ACC112 (cell line): ENCODE measurements around the gene MRPL19.

Source experiments
- H2AFZ ChIP-seq: fragments of 200-600 bp; sonication (generic); one replicate; pipeline ENCODE4 v1.6.0; 2017; ENCODE audit warnings: antibody characterized with exemption, low read length; ENCODE audit not compliant: unreplicated experiment
- H3K27ac ChIP-seq: fragments of 200-600 bp; sonication (generic); 2 replicates; pipeline ENCODE4 v1.5.1; 2014; ENCODE audit warnings: low read depth, mild to moderate bottlenecking, antibody characterized with exemption, low read length, moderate library complexity
- H3K27me3 ChIP-seq: fragments of 200-600 bp; sonication (generic); 2 replicates; pipeline ENCODE4 v1.6.1; 2014; ENCODE audit warnings: mild to moderate bottlenecking, antibody characterized with exemption, low read length, moderate library complexity, mixed read lengths; ENCODE audit not compliant: insufficient read depth
- H3K36me3 ChIP-seq: fragments of 200-600 bp; sonication (generic); 2 replicates; pipeline ENCODE4 v1.6.1; 2016; ENCODE audit warnings: mild to moderate bottlenecking, antibody characterized with exemption, low read length, moderate library complexity, mixed read lengths; ENCODE audit not compliant: insufficient read depth
- H3K4me1 ChIP-seq: fragments of 200-600 bp; sonication (generic); one replicate; pipeline ENCODE4 v1.6.1; 2016; ENCODE audit warnings: low read length, mixed read lengths; ENCODE audit not compliant: insufficient read depth, unreplicated experiment, control insufficient read depth
- H3K4me3 ChIP-seq: fragments of 200-600 bp; sonication (generic); 2 replicates; pipeline ENCODE4 v1.5.1; 2014; ENCODE audit warnings: mild to moderate bottlenecking, low read depth, low read length
- H3K79me2 ChIP-seq: fragments of 200-600 bp; sonication (generic); one replicate; pipeline ENCODE4 v1.6.0; 2016; ENCODE audit warnings: low read length; ENCODE audit not compliant: control insufficient read depth, unreplicated experiment, insufficient read depth

MRPL19 gene

GRCh38 chr2:75616933-75617332 is 29.6 kb upstream of the MRPL19 start:
- Histone ChIP-seq H3K4me3 (no peak overlapping the region), H3K27me3 (no peaks in the 10 kb centered on the region), H3K79me2 (no peaks in the 10 kb centered on the region), H3K27ac (no peak overlapping the region), H3K4me1 (peaks cover 14% of the 10 kb centered on the region), H2AFZ (no peak overlapping the region), H3K36me3 (no peaks in the 10 kb centered on the region)

- H3K79me2 ChIP-seq = no peaks in the 10 kb centered on the region
- no peak overlapping the region for H2AFZ ChIP-seq
- peak overlapping the region; percentile 2; the same call in 1 of the 2 replicates for H3K4me3 ChIP-seq
- peaks cover 14% of the 10 kb centered on the region for H3K4me1 ChIP-seq
- H3K36me3 ChIP-seq = no peaks in the 10 kb centered on the region
- H3K27me3 ChIP-seq = no peaks in the 10 kb centered on the region
- H3K27ac ChIP-seq = peak overlapping the region; percentile 40
These were observed 26.4 kb upstream of the MRPL19 start for GRCh38 chr2:75619956-75620740.

GRCh38 chr2:75621228-75621627 is 25.4 kb upstream of the MRPL19 start:
- Histone ChIP-seq H3K36me3 (no peaks in the 10 kb centered on the region), H3K27ac (no peak overlapping the region), H3K79me2 (no peaks in the 10 kb centered on the region), H3K4me3 (no peak overlapping the region), H3K27me3 (no peaks in the 10 kb centered on the region), H2AFZ (no peak overlapping the region), H3K4me1 (peaks cover 14% of the 10 kb centered on the region)

GRCh38 chr2:75622500-75622899 is 24.1 kb upstream of the MRPL19 start:
- Histone ChIP-seq H3K79me2 (no peaks in the 10 kb centered on the region), H3K27me3 (no peaks in the 10 kb centered on the region), H3K4me1 (peaks cover 14% of the 10 kb centered on the region), H2AFZ (no peak overlapping the region), H3K4me3 (no peak overlapping the region), H3K36me3 (no peaks in the 10 kb centered on the region), H3K27ac (no peak overlapping the region)

GRCh38 chr2:75622929-75623328 is 23.7 kb upstream of the MRPL19 start:
- no peak overlapping the region for H3K27ac ChIP-seq
- H3K27me3 ChIP-seq = no peaks in the 10 kb centered on the region
- H3K36me3 ChIP-seq = no peaks in the 10 kb centered on the region
- no peak overlapping the region for H2AFZ ChIP-seq
- H3K4me1 ChIP-seq = peaks cover 14% of the 10 kb centered on the region
- no peaks in the 10 kb centered on the region for H3K79me2 ChIP-seq
- H3K4me3 ChIP-seq = no peak overlapping the region

- peaks cover 4% of the 10 kb centered on the region for H3K4me1 ChIP-seq
- H3K27ac ChIP-seq = no peak overlapping the region
- H3K4me3 ChIP-seq = no peak overlapping the region
- H3K27me3 ChIP-seq = no peaks in the 10 kb centered on the region
- H2AFZ ChIP-seq = peak overlapping the region; percentile 19
- no peaks in the 10 kb centered on the region for H3K36me3 ChIP-seq
- no peaks in the 10 kb centered on the region for H3K79me2 ChIP-seq
These were observed 18.6 kb upstream of the MRPL19 start for GRCh38 chr2:75627902-75628504.

- H3K27me3 ChIP-seq = no peaks in the 10 kb centered on the region
- H2AFZ ChIP-seq = peak overlapping the region; percentile 77
- H3K27ac ChIP-seq = no peak overlapping the region
- H3K4me1 ChIP-seq = peaks cover 4% of the 10 kb centered on the region
- no peaks in the 10 kb centered on the region for H3K36me3 ChIP-seq
- no peak overlapping the region for H3K4me3 ChIP-seq
- H3K79me2 ChIP-seq = no peaks in the 10 kb centered on the region
These were observed 14.4 kb upstream of the MRPL19 start for GRCh38 chr2:75632091-75632701.

- Histone ChIP-seq H3K27me3 (0 out of 2 replicates have a peak, but pooled peaks cover 2% of the 10 kb centered on the region), H2AFZ (no peak overlapping the region), H3K4me1 (peaks cover 4% of the 10 kb centered on the region), H3K4me3 (no peak overlapping the region), H3K27ac (no peak overlapping the region), H3K36me3 (no peaks in the 10 kb centered on the region), H3K79me2 (no peaks in the 10 kb centered on the region)
These were observed 13.8 kb upstream of the MRPL19 start for GRCh38 chr2:75632813-75633212.

GRCh38 chr2:75633620-75634019 is 13.0 kb upstream of the MRPL19 start:
- Histone ChIP-seq H3K36me3 (no peaks in the 10 kb centered on the region), H3K4me3 (no peak overlapping the region), H2AFZ (no peak overlapping the region), H3K27me3 (0 out of 2 replicates have a peak, but pooled peaks cover 8% of the 10 kb centered on the region), H3K4me1 (peaks cover 4% of the 10 kb centered on the region), H3K79me2 (no peaks in the 10 kb centered on the region), H3K27ac (no peak overlapping the region)

GRCh38 chr2:75634945-75635344 is 11.6 kb upstream of the MRPL19 start:
- H3K36me3 ChIP-seq = no peaks in the 10 kb centered on the region
- 0 out of 2 replicates have a peak, but pooled peaks cover 8% of the 10 kb centered on the region for H3K27me3 ChIP-seq

More at GRCh38 chr2:75634945-75635344, 11.6 kb upstream of the MRPL19 start:
- Histone ChIP-seq H3K27ac (no peak overlapping the region), H3K4me3 (no peak overlapping the region), H3K79me2 (no peaks in the 10 kb centered on the region), H2AFZ (no peak overlapping the region), H3K4me1 (peaks cover 4% of the 10 kb centered on the region)
